ENCODE results near the gene ZXDC.

ZXDC gene

GRCh38 chr3:126484662-126485061 lies 9.0 kb upstream of the ZXDC start:
- FAIRE-seq: no peak
- TF ChIP-seq POLR2A (IDR thresholded peaks at IDR 0.05; ENCODE audit: low read depth, low read length) (no peak), POLR2AphosphoS5 (IDR thresholded peaks at IDR 0.05; ENCODE audit: low read depth, low read length) (no peak), TAF1 (IDR thresholded peaks at IDR 0.05; ENCODE audit: low read depth, low read length) (no peak), SPI1 (IDR thresholded peaks at IDR 0.05; ENCODE audit: low read depth, low read length) (no peak), POU2F2 (IDR thresholded peaks at IDR 0.05; ENCODE audit: low read depth, low read length) (no peak), PAX5 (IDR thresholded peaks at IDR 0.05; ENCODE audit: insufficient read depth, low read length, severe bottlenecking) (no peak)

GRCh38 chr3:126484148-126484547 lies 8.5 kb upstream of the ZXDC start:
- DNase-seq (ENCODE audit: insufficient read length, low spot score) (no peak), FAIRE-seq (no peak)
- no peak for TF ChIP-seq SPI1 (IDR thresholded peaks at IDR 0.05; ENCODE audit: low read depth, low read length)
- TF ChIP-seq POLR2A (IDR thresholded peaks at IDR 0.05; ENCODE audit: low read depth, low read length): no peak
- no peak for TF ChIP-seq TAF1 (IDR thresholded peaks at IDR 0.05; ENCODE audit: low read depth, low read length)
- no peak for TF ChIP-seq POLR2AphosphoS5 (IDR thresholded peaks at IDR 0.05; ENCODE audit: low read depth, low read length)

More at GRCh38 chr3:126484662-126485061, 9.0 kb upstream of the ZXDC start:
- DNase-seq (ENCODE audit: insufficient read length, low spot score): no peak

- TF ChIP-seq POLR2AphosphoS5 (IDR thresholded peaks at IDR 0.05; ENCODE audit: low read depth, low read length) (no peak), POU2F2 (IDR thresholded peaks at IDR 0.05; ENCODE audit: low read depth, low read length) (no peak), PAX5 (IDR thresholded peaks at IDR 0.05; ENCODE audit: insufficient read depth, low read length, severe bottlenecking) (no peak), TAF1 (IDR thresholded peaks at IDR 0.05; ENCODE audit: low read depth, low read length) (no peak), SPI1 (IDR thresholded peaks at IDR 0.05; ENCODE audit: low read depth, low read length) (no peak), POLR2A (IDR thresholded peaks at IDR 0.05; ENCODE audit: low read depth, low read length) (no peak)
- no peak for FAIRE-seq
- DNase-seq (ENCODE audit: insufficient read length, low spot score): no peak
Observed at GRCh38 chr3:126483321-126483761, 7.7 kb upstream of the ZXDC start.

- DNase-seq (ENCODE audit: insufficient read length, low spot score): no peak
- TF ChIP-seq POLR2A (IDR thresholded peaks at IDR 0.05; ENCODE audit: low read depth, low read length) (no peak), SPI1 (IDR thresholded peaks at IDR 0.05; ENCODE audit: low read depth, low read length) (no peak), POU2F2 (IDR thresholded peaks at IDR 0.05; ENCODE audit: low read depth, low read length) (no peak), TAF1 (IDR thresholded peaks at IDR 0.05; ENCODE audit: low read depth, low read length) (no peak), POLR2AphosphoS5 (IDR thresholded peaks at IDR 0.05; ENCODE audit: low read depth, low read length) (no peak), PAX5 (IDR thresholded peaks at IDR 0.05; ENCODE audit: insufficient read depth, low read length, severe bottlenecking) (no peak)
Observed at GRCh38 chr3:126482503-126483255, 7.0 kb upstream of the ZXDC start.

GRCh38 chr3:126481808-126482502 lies 6.3 kb upstream of the ZXDC start:
- DNase-seq (ENCODE audit: insufficient read length, low spot score) (no peak), FAIRE-seq (no peak)
- TF ChIP-seq POU2F2 (IDR thresholded peaks at IDR 0.05; ENCODE audit: low read depth, low read length) (no peak), POLR2AphosphoS5 (IDR thresholded peaks at IDR 0.05; ENCODE audit: low read depth, low read length) (no peak), POLR2A (IDR thresholded peaks at IDR 0.05; ENCODE audit: low read depth, low read length) (no peak), TAF1 (IDR thresholded peaks at IDR 0.05; ENCODE audit: low read depth, low read length) (no peak), SPI1 (IDR thresholded peaks at IDR 0.05; ENCODE audit: low read depth, low read length) (no peak), PAX5 (IDR thresholded peaks at IDR 0.05; ENCODE audit: insufficient read depth, low read length, severe bottlenecking) (no peak)

More at GRCh38 chr3:126482503-126483255, 7.0 kb upstream of the ZXDC start:
- FAIRE-seq: no peak

- TF ChIP-seq POLR2AphosphoS5 (IDR thresholded peaks at IDR 0.05; ENCODE audit: low read depth, low read length) (no peak), SPI1 (IDR thresholded peaks at IDR 0.05; ENCODE audit: low read depth, low read length) (no peak), PAX5 (IDR thresholded peaks at IDR 0.05; ENCODE audit: insufficient read depth, low read length, severe bottlenecking) (no peak), POLR2A (IDR thresholded peaks at IDR 0.05; ENCODE audit: low read depth, low read length) (no peak), TAF1 (IDR thresholded peaks at IDR 0.05; ENCODE audit: low read depth, low read length) (no peak), POU2F2 (IDR thresholded peaks at IDR 0.05; ENCODE audit: low read depth, low read length) (no peak)
- FAIRE-seq (no peak), DNase-seq (ENCODE audit: insufficient read length, low spot score) (no peak)
Observed at GRCh38 chr3:126480861-126481260, 5.2 kb upstream of the ZXDC start.

GRCh38 chr3:126480206-126480605 lies 4.5 kb upstream of the ZXDC start:
- DNase-seq (ENCODE audit: insufficient read length, low spot score) (no peak), FAIRE-seq (no peak)
- TF ChIP-seq TAF1 (IDR thresholded peaks at IDR 0.05; ENCODE audit: low read depth, low read length): no peak
- no peak for TF ChIP-seq POLR2A (IDR thresholded peaks at IDR 0.05; ENCODE audit: low read depth, low read length)
- TF ChIP-seq PAX5 (IDR thresholded peaks at IDR 0.05; ENCODE audit: insufficient read depth, low read length, severe bottlenecking): no peak
- no peak for TF ChIP-seq SPI1 (IDR thresholded peaks at IDR 0.05; ENCODE audit: low read depth, low read length)
- no peak for TF ChIP-seq POU2F2 (IDR thresholded peaks at IDR 0.05; ENCODE audit: low read depth, low read length)
- TF ChIP-seq POLR2AphosphoS5 (IDR thresholded peaks at IDR 0.05; ENCODE audit: low read depth, low read length): no peak

GRCh38 chr3:126479642-126480041 lies 4.0 kb upstream of the ZXDC start:
- TF ChIP-seq POU2F2 (IDR thresholded peaks at IDR 0.05; ENCODE audit: low read depth, low read length): no peak
- no peak for TF ChIP-seq PAX5 (IDR thresholded peaks at IDR 0.05; ENCODE audit: insufficient read depth, low read length, severe bottlenecking)
- TF ChIP-seq TAF1 (IDR thresholded peaks at IDR 0.05; ENCODE audit: low read depth, low read length): no peak
- TF ChIP-seq POLR2AphosphoS5 (IDR thresholded peaks at IDR 0.05; ENCODE audit: low read depth, low read length): no peak
- TF ChIP-seq SPI1 (IDR thresholded peaks at IDR 0.05; ENCODE audit: low read depth, low read length): no peak
- no peak for TF ChIP-seq POLR2A (IDR thresholded peaks at IDR 0.05; ENCODE audit: low read depth, low read length)
- FAIRE-seq (no peak), DNase-seq (ENCODE audit: insufficient read length, low spot score) (no peak)

GRCh38 chr3:126478581-126479310 lies 3.1 kb upstream of the ZXDC start:
- DNase-seq (ENCODE audit: insufficient read length, low spot score): no peak
- no peak for FAIRE-seq
- TF ChIP-seq POLR2AphosphoS5 (IDR thresholded peaks at IDR 0.05; ENCODE audit: low read depth, low read length) (no peak), SPI1 (IDR thresholded peaks at IDR 0.05; ENCODE audit: low read depth, low read length) (no peak), POLR2A (IDR thresholded peaks at IDR 0.05; ENCODE audit: low read depth, low read length) (no peak), POU2F2 (IDR thresholded peaks at IDR 0.05; ENCODE audit: low read depth, low read length) (no peak), PAX5 (IDR thresholded peaks at IDR 0.05; ENCODE audit: insufficient read depth, low read length, severe bottlenecking) (no peak), TAF1 (IDR thresholded peaks at IDR 0.05; ENCODE audit: low read depth, low read length) (no peak)

Data from GM12891 (cell line).